GM12878 (cell line): ENCODE data around the gene TMEM72. TPM values are rescaled to one million over a fixed set of nuclear protein-coding genes. Genes with fewer than 3 reads are reported as not detected.

ENCODE experiments used
- ATAC-seq: fragments of 200-7000 bp; cut with Tn5 transposase; 3 replicates; pipeline ENCODE4 v1.9.1; 2020; ENCODE audit warnings: mild to moderate bottlenecking, moderate library complexity
- BruUV-seq: library from RNA; stranded (reverse); fragments of 400-500 nt; replicated peaks from 2 replicates; lab custom pipeline; 2021; lab: Mats Ljungman, UMichigan
- CTCF ChIA-PET: fragments of 300-600 bp; sonication (Branson Sonifier 250); formaldehyde crosslinking; extraction: SDS; loops from one replicate; lab custom pipeline; 2021; ENCODE audit warnings: inconsistent platforms; lab: Yijun Ruan, JAX
- POLR2A ChIA-PET: fragments of 350-600 bp; formaldehyde crosslinking; extraction: SDS; loops from one replicate; lab custom pipeline; 2021; ENCODE audit warnings: inconsistent platforms; lab: Charles Lee
- RAD21 ChIA-PET: fragments of 300-600 bp; sonication (Branson Sonifier 250); formaldehyde crosslinking; loops from one replicate; lab custom pipeline; 2023; ENCODE audit warnings: antibody characterized with exemption; ENCODE audit not compliant: unreplicated experiment; lab: Charles Lee
- SMC1A ChIA-PET: fragments of 300-600 bp; sonication (Branson Sonifier 250); formaldehyde crosslinking; loops from one replicate; lab custom pipeline; 2023; ENCODE audit not compliant: unreplicated experiment, uncharacterized antibody; lab: Charles Lee
- DNase-seq: peaks from one replicate; pipeline ENCODE4 v3.0.0-alpha.2; 2011; ENCODE audit warnings: low read depth, low spot score
- FAIRE-seq: peaks from 3 replicates; lab custom pipeline; 2011; peaks lifted over from hg19 to GRCh38; lab: Jason Lieb, UNC
- H2AFZ ChIP-seq: 2 replicates; pipeline ENCODE4 v1.6.0; 2011; ENCODE audit warnings: low read depth, low read length, control low read depth; ENCODE audit not compliant: control insufficient read depth
- H3K27ac ChIP-seq: 2 replicates; pipeline ENCODE4 v1.5.1; 2011; ENCODE audit warnings: control low read depth; ENCODE audit not compliant: control insufficient read depth, insufficient read depth
- H3K27me3 ChIP-seq, 2 experiments: replicated peaks in 1 of 2; 2 replicates each; pipeline versions ENCODE4 v1.6.0 to v1.6.1; 2011; ENCODE audit warnings: low read length in 1 of 2; ENCODE audit not compliant: control insufficient read depth in 2 of 2, insufficient read depth in 2 of 2
- H3K36me3 ChIP-seq, 2 experiments: 2 replicates each; pipeline ENCODE4 v1.5.1; 2011; ENCODE audit warnings: low read length in 1 of 2; ENCODE audit not compliant: control insufficient read depth in 2 of 2, insufficient read depth in 2 of 2
- H3K4me1 ChIP-seq: 2 replicates; pipeline ENCODE4 v1.6.1; 2011; ENCODE audit warnings: mild to moderate bottlenecking, low read length, moderate library complexity, mixed read lengths; ENCODE audit not compliant: control insufficient read depth, insufficient read depth
- H3K4me2 ChIP-seq: 2 replicates; pipeline ENCODE4 v1.6.0; 2011; ENCODE audit warnings: control low read depth; ENCODE audit not compliant: control insufficient read depth, insufficient read depth
- H3K4me3 ChIP-seq: fragments of 200-600 bp; sonication (generic); 2 replicates; pipeline ENCODE4 v1.5.1; 2016
- H3K79me2 ChIP-seq: 2 replicates; pipeline ENCODE4 v1.6.0; 2011; ENCODE audit warnings: low read length; ENCODE audit not compliant: control insufficient read depth, insufficient read depth
- H3K9ac ChIP-seq: 2 replicates; pipeline ENCODE4 v1.8.0; 2011; ENCODE audit warnings: low read length, control low read depth, mixed read lengths; ENCODE audit not compliant: control insufficient read depth, insufficient read depth
- H3K9me3 ChIP-seq: replicated peaks from 3 replicates; pipeline ENCODE4 v1.5.1; 2011; ENCODE audit warnings: mild to moderate bottlenecking, low read length; ENCODE audit not compliant: control insufficient read depth, insufficient read depth
- H4K20me1 ChIP-seq: 2 replicates; pipeline ENCODE4 v1.6.0; 2011; ENCODE audit not compliant: control insufficient read depth, insufficient read depth
- ASH2L ChIP-seq: fragments of 300-600, 200-600 bp; sonication (generic); IDR thresholded peaks from 2 replicates; pipeline ENCODE4 v1.6.1; 2017; ENCODE audit warnings: low read depth, mild to moderate bottlenecking, borderline replicate concordance
- E2F8 ChIP-seq: fragments of 450-650 bp; IDR thresholded peaks from 2 replicates; pipeline ENCODE4 v1.6.1; 2018; ENCODE audit warnings: mild to moderate bottlenecking, low read depth, moderate library complexity; ENCODE audit not compliant: partially characterized antibody
- LARP7 ChIP-seq: fragments of 450-650 bp; IDR thresholded peaks from 2 replicates; pipeline ENCODE4 v1.6.1; 2017; ENCODE audit warnings: mild to moderate bottlenecking
- MEF2A ChIP-seq: IDR thresholded peaks from 2 replicates; pipeline ENCODE4 v1.6.1; 2011; ENCODE audit warnings: low read depth, mild to moderate bottlenecking, low read length, moderate library complexity; ENCODE audit not compliant: insufficient read depth
- MTA2 ChIP-seq: fragments of 450-650 bp; IDR thresholded peaks from 2 replicates; pipeline ENCODE4 v1.6.1; 2016; ENCODE audit warnings: low read depth, mild to moderate bottlenecking, moderate library complexity
- MTA3 ChIP-seq: IDR thresholded peaks from 2 replicates; pipeline ENCODE4 v1.6.1; 2012; ENCODE audit warnings: low read length, inconsistent platforms, borderline replicate concordance
- NFYB ChIP-seq: IDR thresholded peaks from 2 replicates; pipeline ENCODE4 v1.6.1; 2011; ENCODE audit warnings: low read depth, mild to moderate bottlenecking, low read length, improper control_type of control experiment, moderate library complexity; ENCODE audit not compliant: insufficient read depth
- RUNX3 ChIP-seq: IDR thresholded peaks from 2 replicates; pipeline ENCODE4 v1.6.1; 2012; ENCODE audit warnings: low read length, inconsistent platforms
- SREBF1 ChIP-seq: IDR thresholded peaks from 2 replicates; pipeline ENCODE4 v1.6.1; 2012; ENCODE audit warnings: mild to moderate bottlenecking, low read length
- SUZ12 ChIP-seq: fragments of 200-600 bp; sonication (generic); IDR thresholded peaks from one replicate; pipeline ENCODE4 v1.6.1; 2018; ENCODE audit warnings: antibody characterized with exemption, mild to moderate bottlenecking; ENCODE audit not compliant: unreplicated experiment
- WGBS: methylation state at CpG from one replicate; pipeline ENCODE4 v1.1.6; 2016; ENCODE audit warnings: low lambda C conversion rate; ENCODE audit not compliant: insufficient replicate concordance, insufficient coverage; ENCODE audit errors: missing lambda C conversion rate; 5-methylcytosine and 5-hydroxymethylcytosine counted together
- in situ Hi-C: fragments of 300-500 bp; cut with MboI; formaldehyde crosslinking; loops from 9 replicates; pipeline ENCODE4 v1.14.3; 2018; ENCODE audit warnings: mixed read lengths
- intact Hi-C: fragments of 100-400 bp; cut with micrococcal nuclease; formaldehyde crosslinking; loops from one replicate; pipeline ENCODE4 v1.14.2; 2022; ENCODE audit not compliant: unreplicated experiment
- polyA plus RNA-seq, 11 experiments: library from polyadenylated mRNA; depleted of rRNA in 4 of 11; unstranded in 6 of 11; stranded (reverse) in 5 of 11; fragments of >200 nt; fragmentation: Nextera tagmentation in 4 of 11; fragmentation: Illumina TruSeq in 1 of 11; extraction: Ambion mirVana in 4 of 11; extraction: Trizol in 1 of 11; gene quantifications; 1 replicate in 1 of 11; 2 replicates in 10 of 11; pipeline versions ENCODE4 v1.2.1 to v1.2.3, GENCODE V29; 2011 to 2016; ENCODE audit warnings: inconsistent platforms in 2 of 11, missing spikeins in 2 of 11, low read depth in 1 of 11
- total RNA-seq, 4 experiments: library from RNA; depleted of rRNA in 3 of 4; stranded (reverse); fragments of >200 nt in 3 of 4; fragmentation: Illumina TruSeq in 1 of 4; extraction: Trizol in 1 of 4; gene quantifications; 2 replicates each; pipeline versions ENCODE4 v1.2.1 to v1.2.3, GENCODE V29; 2013 to 2021
- TF ChIP-seq, protein P1 (sequence below): fragments of 450-650 bp; IDR thresholded peaks from 2 replicates; pipeline ENCODE4 v1.6.1; 2017; ENCODE audit warnings: antibody characterized with exemption, mild to moderate bottlenecking, moderate library complexity

The TMEM72 gene
- total and polyA plus RNA-seq, 10 of the 15 experiments (the other 5 are each of a cell fraction or from before 2014, with no cell fraction given), result 0.12 TPM; not detected in 9

DNA sequence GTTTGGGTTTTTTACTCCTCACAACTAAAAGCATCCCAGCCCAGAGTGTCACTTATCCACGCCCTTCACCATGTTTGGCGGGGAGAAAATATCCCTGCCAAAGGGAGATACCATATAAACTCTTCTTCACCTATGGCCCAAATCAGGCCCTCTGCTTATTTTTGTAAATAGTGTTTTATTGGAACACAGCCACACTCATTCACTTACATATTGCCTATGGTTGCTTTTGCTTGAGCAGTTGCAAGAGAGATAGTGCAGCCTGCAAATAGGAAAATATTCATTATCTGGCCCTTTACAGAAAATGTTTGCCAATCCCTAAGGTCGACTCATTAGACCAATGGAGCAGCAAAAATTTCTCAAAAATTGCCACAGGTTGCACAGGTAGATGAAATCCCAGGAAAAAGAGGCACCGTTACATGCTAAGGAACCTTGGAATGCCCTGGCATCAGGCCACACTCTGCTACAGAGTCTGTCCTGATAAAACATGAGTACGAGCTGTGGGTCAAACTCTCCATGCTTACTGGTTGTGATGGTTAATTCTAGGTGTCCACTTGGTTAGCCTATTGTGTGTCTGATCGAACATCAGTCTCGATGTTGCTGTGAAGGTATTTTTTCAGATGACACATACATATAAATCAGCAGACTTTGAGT, 40.6 kb downstream of the TMEM72 start:
- TF ChIP-seq ASH2L (no peak), E2F8 (no peak), MTA2 (no peak), SUZ12 (no peak), SREBF1 (no peak), MTA3 (no peak), NFYB (no peak), RUNX3 (no peak), MEF2A (no peak), LARP7 (no peak)
- TF ChIP-seq, protein P1, sequence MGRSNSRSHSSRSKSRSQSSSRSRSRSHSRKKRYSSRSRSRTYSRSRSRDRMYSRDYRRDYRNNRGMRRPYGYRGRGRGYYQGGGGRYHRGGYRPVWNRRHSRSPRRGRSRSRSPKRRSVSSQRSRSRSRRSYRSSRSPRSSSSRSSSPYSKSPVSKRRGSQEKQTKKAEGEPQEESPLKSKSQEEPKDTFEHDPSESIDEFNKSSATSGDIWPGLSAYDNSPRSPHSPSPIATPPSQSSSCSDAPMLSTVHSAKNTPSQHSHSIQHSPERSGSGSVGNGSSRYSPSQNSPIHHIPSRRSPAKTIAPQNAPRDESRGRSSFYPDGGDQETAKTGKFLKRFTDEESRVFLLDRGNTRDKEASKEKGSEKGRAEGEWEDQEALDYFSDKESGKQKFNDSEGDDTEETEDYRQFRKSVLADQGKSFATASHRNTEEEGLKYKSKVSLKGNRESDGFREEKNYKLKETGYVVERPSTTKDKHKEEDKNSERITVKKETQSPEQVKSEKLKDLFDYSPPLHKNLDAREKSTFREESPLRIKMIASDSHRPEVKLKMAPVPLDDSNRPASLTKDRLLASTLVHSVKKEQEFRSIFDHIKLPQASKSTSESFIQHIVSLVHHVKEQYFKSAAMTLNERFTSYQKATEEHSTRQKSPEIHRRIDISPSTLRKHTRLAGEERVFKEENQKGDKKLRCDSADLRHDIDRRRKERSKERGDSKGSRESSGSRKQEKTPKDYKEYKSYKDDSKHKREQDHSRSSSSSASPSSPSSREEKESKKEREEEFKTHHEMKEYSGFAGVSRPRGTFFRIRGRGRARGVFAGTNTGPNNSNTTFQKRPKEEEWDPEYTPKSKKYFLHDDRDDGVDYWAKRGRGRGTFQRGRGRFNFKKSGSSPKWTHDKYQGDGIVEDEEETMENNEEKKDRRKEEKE, result no peak
- H3K4me2 ChIP-seq, result no peak overlapping the region
- H3K4me3 ChIP-seq, result no peak overlapping the region
- no peak for DNase-seq
- RAD21 ChIA-PET, result interaction anchor here (1.5 to 7.5 kb wide), 2 partner anchors 22 to 29 kb away, joined by 4 to 36 read pairs; no protein-coding TSS in a partner anchor
- in situ Hi-C loops (loop anchor here (25.0 kb wide), 1 partner anchor 1789 kb away; no protein-coding TSS in a partner anchor), intact Hi-C loops (no loop called here)
- H3K27ac ChIP-seq, result no peak overlapping the region
- H3K79me2 ChIP-seq, result no peaks in the 10 kb centered on the region; the same call in 1 of the 2 replicates
- CTCF ChIA-PET, result interaction anchor here (2.4 to 6.8 kb wide), 3 partner anchors 14 to 22 kb away, joined by 14 to 80 read pairs (median 40); no protein-coding TSS in a partner anchor
- WGBS, result 85% methylated on average over 7 of the region's 7 CpGs
- no TSS peak for BruUV-seq
- H2AFZ ChIP-seq, result no peak overlapping the region
- H4K20me1 ChIP-seq, result no peaks in the 10 kb centered on the region
- H3K9ac ChIP-seq, result no peak overlapping the region
- peaks cover 41% of the 10 kb centered on the region for H3K4me1 ChIP-seq
- H3K36me3 ChIP-seq, result no peaks in the 10 kb centered on the region
- no peaks in the 10 kb centered on the region for H3K9me3 ChIP-seq
- no peaks in the 10 kb centered on the region for H3K27me3 ChIP-seq
- POLR2A ChIA-PET, result interaction anchor here (1.4 to 8.5 kb wide), 4 partner anchors 10 to 22 kb away, joined by 3 to 174 read pairs (median 6); partner anchors contain the start of gene RASSF4
- SMC1A ChIA-PET, result interaction anchor here (1.4 to 3.4 kb wide), 3 partner anchors 11 to 29 kb away, joined by 3 to 22 read pairs (median 10); no protein-coding TSS in a partner anchor
- FAIRE-seq, result no peak
- no peak for ATAC-seq
